Keratinocyte (primary cell): ENCODE data around the gene G3BP1. TPM values are rescaled to one million over a fixed set of nuclear protein-coding genes. Genes with fewer than 3 reads are reported as not detected.

Source experiments
- DNase-seq: peaks from one replicate; pipeline ENCODE4 v3.0.0-alpha.2; 2011; ENCODE audit warnings: low read depth, missing footprints, low spot score
- FAIRE-seq: peaks from 2 replicates; lab custom pipeline; 2011; peaks lifted over from hg19 to GRCh38; lab: Jason Lieb, UNC
- H2AFZ ChIP-seq: 2 replicates; pipeline ENCODE4 v1.6.0; 2012; ENCODE audit warnings: low read length, control low read depth, inconsistent platforms; ENCODE audit not compliant: control insufficient read depth
- H3K27ac ChIP-seq: 2 replicates; pipeline ENCODE4 v1.5.1; 2011; ENCODE audit warnings: low read length; ENCODE audit not compliant: control insufficient read depth, insufficient read depth
- H3K27me3 ChIP-seq: 3 replicates; pipeline ENCODE4 v1.6.0; 2011; ENCODE audit warnings: low read length; ENCODE audit not compliant: control insufficient read depth, insufficient read depth; ENCODE audit errors: extremely low read depth
- H3K36me3 ChIP-seq, 2 experiments: 2 replicates in 1 of 2; 3 replicates in 1 of 2; pipeline ENCODE4 v1.5.1; 2011; ENCODE audit warnings: low read length in 2 of 2, mild to moderate bottlenecking in 1 of 2; ENCODE audit not compliant: control insufficient read depth in 2 of 2, insufficient read depth in 2 of 2; ENCODE audit errors: extremely low read depth in 1 of 2
- H3K4me1 ChIP-seq: 3 replicates; pipeline ENCODE4 v1.5.1; 2011; ENCODE audit warnings: low read length; ENCODE audit not compliant: control insufficient read depth, insufficient read depth; ENCODE audit errors: extremely low read depth
- H3K4me2 ChIP-seq: 3 replicates; pipeline ENCODE4 v1.6.0; 2011; ENCODE audit warnings: low read depth, low read length; ENCODE audit not compliant: control insufficient read depth, insufficient read depth; ENCODE audit errors: extremely low read depth
- H3K4me3 ChIP-seq, 3 experiments: fragments of 200-600 bp in 1 of 3; sonication (generic) in 1 of 3; 2 replicates in 2 of 3; 3 replicates in 1 of 3; pipeline ENCODE4 v1.5.1; 2011 to 2016; ENCODE audit warnings: low read length in 3 of 3, mild to moderate bottlenecking in 3 of 3, control low read depth in 2 of 3, inconsistent platforms in 1 of 3, low read depth in 1 of 3, mixed read lengths in 1 of 3, mixed run types in 1 of 3, moderate library complexity in 1 of 3; ENCODE audit not compliant: control insufficient read depth in 2 of 3, insufficient read depth in 2 of 3; ENCODE audit errors: extremely low read depth in 1 of 3
- H3K79me2 ChIP-seq: 2 replicates; pipeline ENCODE4 v1.6.0; 2012; ENCODE audit warnings: low read length; ENCODE audit not compliant: control insufficient read depth, insufficient read depth
- H3K9ac ChIP-seq: 3 replicates; pipeline ENCODE4 v1.6.0; 2011; ENCODE audit warnings: low read length; ENCODE audit not compliant: control insufficient read depth, insufficient read depth; ENCODE audit errors: extremely low read depth
- H3K9me1 ChIP-seq: 3 replicates; pipeline ENCODE4 v1.6.0; 2011; ENCODE audit warnings: low read length; ENCODE audit not compliant: control insufficient read depth, insufficient read depth; ENCODE audit errors: extremely low read depth
- H3K9me3 ChIP-seq: 2 replicates; pipeline ENCODE4 v1.5.1; 2012; ENCODE audit warnings: low read depth, low read length; ENCODE audit not compliant: control insufficient read depth
- H4K20me1 ChIP-seq: 3 replicates; pipeline ENCODE4 v1.6.0; 2011; ENCODE audit warnings: low read length; ENCODE audit not compliant: control insufficient read depth, insufficient read depth; ENCODE audit errors: extremely low read depth
- EZH2 ChIP-seq: IDR thresholded peaks from one replicate; pipeline ENCODE4 v1.6.1; 2012; ENCODE audit warnings: inconsistent platforms, mild to moderate bottlenecking, low read length, moderate library complexity
- dilution Hi-C: fragments of 300-500 bp; cut with MboI; formaldehyde crosslinking; loops from one replicate; pipeline ENCODE4 v1.7.0; 2020; ENCODE audit warnings: low sequenced_read_pairs; ENCODE audit not compliant: extremely low pct_ligation_motif_present
- polyA plus RNA-seq, 5 experiments: library from polyadenylated mRNA; depleted of rRNA in 3 of 5; stranded (reverse) in 3 of 5; stranded (forward) in 1 of 5; unstranded in 1 of 5; fragments of >200 nt; gene quantifications; 1 replicate in 1 of 5; 2 replicates in 3 of 5; 3 replicates in 1 of 5; pipeline versions ENCODE4 v1.2.1 to v1.2.3, GENCODE V29; 2011 to 2012; ENCODE audit warnings: missing spikeins in 2 of 5, low read depth in 1 of 5, low replicate concordance in 1 of 5
- TF ChIP-seq, protein P1 (sequence below), 3 experiments: IDR thresholded peaks in 1 of 3; conservative IDR thresholded peaks in 1 of 3; optimal IDR thresholded peaks in 1 of 3; 2 replicates in 2 of 3; 3 replicates in 1 of 3; pipeline versions ENCODE3 to v1.5.1; 2011; ENCODE audit warnings: low read length in 3 of 3, mild to moderate bottlenecking in 3 of 3, moderate library complexity in 2 of 3, control low read depth in 1 of 3, inconsistent platforms in 1 of 3; ENCODE audit not compliant: insufficient read depth in 2 of 3; ENCODE audit errors: extremely low read depth in 1 of 3

The G3BP1 gene
- polyA plus RNA-seq, 1 donor (not counting 4 experiments of a cell fraction or from before 2014, with no cell fraction given), result 137 TPM

DNA sequence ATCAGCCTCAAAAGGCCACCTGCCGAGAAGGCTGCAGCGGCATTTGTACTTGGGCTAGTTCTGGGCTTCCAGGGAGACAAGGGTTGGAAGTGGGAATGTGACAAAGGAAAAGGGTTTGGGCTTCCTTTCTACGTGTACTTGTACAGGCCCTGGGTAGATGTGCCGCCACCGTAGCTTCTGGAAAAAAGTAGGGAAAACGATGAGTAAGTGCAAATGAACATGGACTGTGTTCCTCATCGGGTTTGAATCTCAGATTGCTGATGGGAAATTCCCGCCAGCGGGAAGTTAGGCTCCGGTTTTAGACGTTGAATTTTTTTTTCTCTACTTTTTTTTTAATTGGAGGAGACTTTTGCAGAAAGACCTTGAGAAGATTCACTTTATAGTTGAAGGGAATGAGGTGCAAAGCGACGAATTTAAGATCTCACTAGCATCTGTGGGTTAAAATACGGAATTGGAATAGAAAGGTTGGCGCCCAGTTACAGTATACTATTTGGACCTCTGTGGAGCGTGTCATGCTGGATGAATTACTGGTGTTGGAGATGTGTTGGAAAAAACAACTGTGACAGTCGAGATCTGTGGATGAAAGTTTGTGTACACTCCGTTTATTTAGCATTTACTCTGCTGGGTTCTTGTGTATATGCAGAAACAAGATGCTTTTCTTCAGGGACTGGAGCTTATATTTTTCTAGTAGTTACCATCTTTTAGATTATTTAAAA lies 1.2 kb downstream of the G3BP1 start:
- FAIRE-seq, result no peak
- H3K4me1 ChIP-seq, result peaks cover 24% of the 10 kb centered on the region

DNA sequence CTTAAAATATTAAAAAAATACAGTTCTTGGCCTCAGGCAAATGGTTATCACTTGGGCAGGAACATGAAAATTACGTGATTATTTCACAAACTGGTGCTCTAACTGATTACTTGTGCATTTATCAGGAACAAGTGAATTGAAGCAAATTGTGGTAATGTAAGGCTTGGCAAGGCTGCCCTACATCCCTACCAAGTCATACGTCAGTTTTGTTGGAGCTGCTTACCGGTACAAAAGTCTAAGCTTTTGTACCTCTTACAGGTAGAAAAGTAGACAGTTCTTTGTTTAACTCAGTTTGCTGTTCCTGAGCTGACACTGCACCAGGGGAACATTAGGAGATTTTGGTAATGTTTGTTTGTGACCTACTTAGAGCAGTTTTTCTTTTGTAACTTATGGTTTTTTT lies 2.2 kb downstream of the G3BP1 start:
- Histone ChIP-seq H3K4me1 (peaks cover 24% of the 10 kb centered on the region), H3K79me2 (peaks cover 73% of the 10 kb centered on the region), H3K9me3 (no peaks in the 10 kb centered on the region), H3K27ac (no peak overlapping the region), H3K9me1 (no peaks in the 10 kb centered on the region), H3K4me2 (peak overlapping the region; percentile 85), H3K27me3 (no peaks in the 10 kb centered on the region), H3K9ac (peak overlapping the region; percentile 97), H2AFZ (no peak overlapping the region), H3K4me3 (peak overlapping the region; percentile 94 to 99 (median 99)), H3K36me3 (peaks cover 2 to 21% of the 10 kb centered on the region in 2 experiments), H4K20me1 (peaks cover 55% of the 10 kb centered on the region)
- DNase-seq (no peak), FAIRE-seq (peak; percentile 32)
- no peak for TF ChIP-seq EZH2
- TF ChIP-seq, protein P1, sequence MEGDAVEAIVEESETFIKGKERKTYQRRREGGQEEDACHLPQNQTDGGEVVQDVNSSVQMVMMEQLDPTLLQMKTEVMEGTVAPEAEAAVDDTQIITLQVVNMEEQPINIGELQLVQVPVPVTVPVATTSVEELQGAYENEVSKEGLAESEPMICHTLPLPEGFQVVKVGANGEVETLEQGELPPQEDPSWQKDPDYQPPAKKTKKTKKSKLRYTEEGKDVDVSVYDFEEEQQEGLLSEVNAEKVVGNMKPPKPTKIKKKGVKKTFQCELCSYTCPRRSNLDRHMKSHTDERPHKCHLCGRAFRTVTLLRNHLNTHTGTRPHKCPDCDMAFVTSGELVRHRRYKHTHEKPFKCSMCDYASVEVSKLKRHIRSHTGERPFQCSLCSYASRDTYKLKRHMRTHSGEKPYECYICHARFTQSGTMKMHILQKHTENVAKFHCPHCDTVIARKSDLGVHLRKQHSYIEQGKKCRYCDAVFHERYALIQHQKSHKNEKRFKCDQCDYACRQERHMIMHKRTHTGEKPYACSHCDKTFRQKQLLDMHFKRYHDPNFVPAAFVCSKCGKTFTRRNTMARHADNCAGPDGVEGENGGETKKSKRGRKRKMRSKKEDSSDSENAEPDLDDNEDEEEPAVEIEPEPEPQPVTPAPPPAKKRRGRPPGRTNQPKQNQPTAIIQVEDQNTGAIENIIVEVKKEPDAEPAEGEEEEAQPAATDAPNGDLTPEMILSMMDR (optimal IDR thresholded peaks at IDR 0.05 in 1 of 3, IDR thresholded peaks at IDR 0.05 in 1 of 3, conservative IDR thresholded peaks at IDR 0.05 in 1 of 3; ENCODE audit: extremely low read depth in 1 of 3, insufficient read depth in 2 of 3, low read length in 3 of 3), result no peak
- dilution Hi-C loops, result no loop called here

More for the DNA sequence above, 1.2 kb downstream of the G3BP1 start:
- peak overlapping the region; percentile 94 to 99 (median 99) for H3K4me3 ChIP-seq
- dilution Hi-C loops, result no loop called here
- no peak for TF ChIP-seq EZH2
- TF ChIP-seq, protein P1 (optimal IDR thresholded peaks at IDR 0.05 in 1 of 3, IDR thresholded peaks at IDR 0.05 in 1 of 3, conservative IDR thresholded peaks at IDR 0.05 in 1 of 3; ENCODE audit: extremely low read depth in 1 of 3, insufficient read depth in 2 of 3, low read length in 3 of 3), result no peak
- peaks cover 2 to 19% of the 10 kb centered on the region in 2 experiments for H3K36me3 ChIP-seq
- DNase-seq, result no peak
- no peaks in the 10 kb centered on the region for H3K9me1 ChIP-seq
- no peak overlapping the region for H2AFZ ChIP-seq
- H3K9ac ChIP-seq, result peak overlapping the region; percentile 97
- peaks cover 64% of the 10 kb centered on the region for H3K79me2 ChIP-seq
- H4K20me1 ChIP-seq, result peaks cover 50% of the 10 kb centered on the region
- H3K9me3 ChIP-seq, result no peaks in the 10 kb centered on the region
- peak overlapping the region; percentile 85 for H3K4me2 ChIP-seq
- H3K27me3 ChIP-seq, result no peaks in the 10 kb centered on the region
- peak overlapping the region; percentile 90 for H3K27ac ChIP-seq
